Glutamatergic neuron (in vitro differentiated cells): ENCODE measurements around the gene ZNF831. TPM values are rescaled to one million over a fixed set of nuclear protein-coding genes. Genes with fewer than 3 reads are reported as not detected.

ENCODE experiments used
- DNase-seq: peaks from one replicate; pipeline ENCODE4 v3.0.0; 2022
- H3K27ac Mint-ChIP-seq: one replicate; pipeline ENCODE4 v1.8.0; 2020; ENCODE audit warnings: mild to moderate bottlenecking, mixed read lengths, inconsistent platforms; ENCODE audit not compliant: unreplicated experiment
- H3K27me3 Mint-ChIP-seq: one replicate; pipeline ENCODE4 v1.8.0; 2020; ENCODE audit warnings: mild to moderate bottlenecking, moderate library complexity, mixed read lengths, inconsistent platforms; ENCODE audit not compliant: unreplicated experiment
- H3K36me3 Mint-ChIP-seq: one replicate; pipeline ENCODE4 v1.8.0; 2020; ENCODE audit warnings: mild to moderate bottlenecking, mixed read lengths, inconsistent platforms; ENCODE audit not compliant: unreplicated experiment
- H3K4me1 Mint-ChIP-seq: one replicate; pipeline ENCODE4 v1.8.0; 2020; ENCODE audit warnings: mild to moderate bottlenecking, low read depth, mixed read lengths, inconsistent platforms; ENCODE audit not compliant: unreplicated experiment
- H3K4me3 Mint-ChIP-seq: one replicate; pipeline ENCODE4 v1.8.0; 2020; ENCODE audit warnings: mild to moderate bottlenecking, mixed read lengths, inconsistent platforms; ENCODE audit not compliant: unreplicated experiment
- H3K9me3 Mint-ChIP-seq: one replicate; pipeline ENCODE4 v1.8.0; 2020; ENCODE audit warnings: mild to moderate bottlenecking, moderate library complexity, mixed read lengths, inconsistent platforms; ENCODE audit not compliant: unreplicated experiment
- total RNA-seq: library from RNA; stranded (reverse); fragmentation: NEBNext Ultra II Directional; extraction: Animal tissue kit (Norgen Biotek cat#: 25700); gene quantifications from one replicate; pipeline ENCODE4 v1.2.1, GENCODE V29; 2021; ENCODE audit not compliant: unreplicated experiment
- TF ChIP-seq, protein P1 (sequence below): fragments of 200-600 bp; sonication (generic); IDR thresholded peaks from one replicate; pipeline ENCODE4 v1.5.0; 2021; ENCODE audit not compliant: partially characterized antibody, unreplicated experiment

ZNF831 gene
- total RNA-seq, 1 donor from 2014 or later, result not detected

GRCh38 chr20:59139998-59140397, 23.6 kb upstream of the ZNF831 start:
- peaks cover 9% of the 10 kb centered on the region for H3K36me3 Mint-ChIP-seq
- TF ChIP-seq, protein P1, sequence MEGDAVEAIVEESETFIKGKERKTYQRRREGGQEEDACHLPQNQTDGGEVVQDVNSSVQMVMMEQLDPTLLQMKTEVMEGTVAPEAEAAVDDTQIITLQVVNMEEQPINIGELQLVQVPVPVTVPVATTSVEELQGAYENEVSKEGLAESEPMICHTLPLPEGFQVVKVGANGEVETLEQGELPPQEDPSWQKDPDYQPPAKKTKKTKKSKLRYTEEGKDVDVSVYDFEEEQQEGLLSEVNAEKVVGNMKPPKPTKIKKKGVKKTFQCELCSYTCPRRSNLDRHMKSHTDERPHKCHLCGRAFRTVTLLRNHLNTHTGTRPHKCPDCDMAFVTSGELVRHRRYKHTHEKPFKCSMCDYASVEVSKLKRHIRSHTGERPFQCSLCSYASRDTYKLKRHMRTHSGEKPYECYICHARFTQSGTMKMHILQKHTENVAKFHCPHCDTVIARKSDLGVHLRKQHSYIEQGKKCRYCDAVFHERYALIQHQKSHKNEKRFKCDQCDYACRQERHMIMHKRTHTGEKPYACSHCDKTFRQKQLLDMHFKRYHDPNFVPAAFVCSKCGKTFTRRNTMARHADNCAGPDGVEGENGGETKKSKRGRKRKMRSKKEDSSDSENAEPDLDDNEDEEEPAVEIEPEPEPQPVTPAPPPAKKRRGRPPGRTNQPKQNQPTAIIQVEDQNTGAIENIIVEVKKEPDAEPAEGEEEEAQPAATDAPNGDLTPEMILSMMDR, result no peak
- peaks cover 1% of the 10 kb centered on the region for H3K9me3 Mint-ChIP-seq
- H3K27ac Mint-ChIP-seq, result no peak overlapping the region
- no peak for DNase-seq
- H3K4me3 Mint-ChIP-seq, result no peak overlapping the region
- no peaks in the 10 kb centered on the region for H3K4me1 Mint-ChIP-seq
- H3K27me3 Mint-ChIP-seq, result peaks cover 5% of the 10 kb centered on the region

GRCh38 chr20:59141818-59142581, 21.6 kb upstream of the ZNF831 start:
- peaks cover 17% of the 10 kb centered on the region for H3K36me3 Mint-ChIP-seq
- peaks cover 7% of the 10 kb centered on the region for H3K27me3 Mint-ChIP-seq
- H3K27ac Mint-ChIP-seq, result no peak overlapping the region
- H3K4me3 Mint-ChIP-seq, result no peak overlapping the region
- peaks cover 3% of the 10 kb centered on the region for H3K4me1 Mint-ChIP-seq
- TF ChIP-seq, protein P1, result no peak
- H3K9me3 Mint-ChIP-seq, result peaks cover 2% of the 10 kb centered on the region
- no peak for DNase-seq

DNA sequence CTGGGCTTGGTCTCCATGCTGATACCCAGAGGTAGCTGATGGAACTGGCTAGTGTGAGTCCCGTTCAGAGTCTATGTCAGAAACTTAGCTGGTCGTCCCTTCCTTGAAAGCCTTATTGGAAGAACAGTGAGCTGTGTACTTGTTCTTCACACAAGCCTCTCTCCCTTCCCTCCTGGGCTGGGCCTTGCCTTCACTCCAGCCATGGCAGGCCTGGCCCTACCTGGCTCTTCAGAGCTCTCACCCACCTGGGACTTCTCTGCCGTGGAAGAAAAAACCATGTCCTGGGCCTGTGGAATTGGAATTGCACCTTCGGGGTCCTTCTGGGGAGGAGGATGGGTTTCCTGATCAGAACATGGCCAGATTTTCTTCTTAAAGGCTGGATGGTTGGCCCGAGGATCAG, 20.3 kb upstream of the ZNF831 start:
- TF ChIP-seq, protein P1, result no peak
- Mint-ChIP-seq H3K9me3 (peaks cover 2% of the 10 kb centered on the region), H3K4me1 (peaks cover 7% of the 10 kb centered on the region), H3K36me3 (peaks cover 17% of the 10 kb centered on the region), H3K27ac (no peak overlapping the region), H3K4me3 (no peak overlapping the region), H3K27me3 (peaks cover 8% of the 10 kb centered on the region)
- DNase-seq, result no peak

DNA sequence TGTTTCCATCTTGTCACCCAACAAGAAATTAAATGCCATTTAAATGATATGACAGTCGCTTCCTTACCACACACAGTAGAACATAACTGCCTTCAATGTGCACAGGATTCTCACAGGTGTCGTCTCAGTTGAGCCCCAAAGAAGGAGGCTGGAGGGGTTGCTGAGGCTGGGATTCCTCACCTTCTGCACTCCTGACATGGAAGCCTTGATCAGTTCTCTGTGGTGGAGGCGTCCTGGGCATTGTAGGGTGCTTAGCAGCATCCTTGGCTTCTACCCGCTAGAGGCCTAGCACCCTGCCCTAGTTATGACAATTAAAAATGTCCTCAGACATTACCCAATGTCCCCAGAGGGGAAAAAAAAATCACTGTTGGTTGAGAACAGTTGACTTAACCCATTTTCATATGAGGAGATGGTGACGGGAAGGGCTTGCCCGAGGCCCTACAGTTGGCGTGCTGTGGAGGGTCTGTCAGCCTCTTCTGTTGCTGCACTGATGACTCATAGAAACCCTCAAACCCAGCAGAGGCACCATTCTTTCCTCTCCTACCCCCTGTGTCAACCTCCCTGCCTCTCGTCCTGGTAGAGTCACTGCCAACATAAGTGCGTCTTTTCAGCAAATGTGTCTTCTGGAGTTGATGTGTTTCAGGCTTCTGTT, 19.3 kb upstream of the ZNF831 start:
- peaks cover 17% of the 10 kb centered on the region for H3K36me3 Mint-ChIP-seq
- no peak overlapping the region for H3K27ac Mint-ChIP-seq
- peaks cover 8% of the 10 kb centered on the region for H3K27me3 Mint-ChIP-seq
- H3K4me1 Mint-ChIP-seq, result peaks cover 7% of the 10 kb centered on the region
- DNase-seq, result no peak
- H3K9me3 Mint-ChIP-seq, result peaks cover 2% of the 10 kb centered on the region
- H3K4me3 Mint-ChIP-seq, result no peak overlapping the region
- TF ChIP-seq, protein P1, result no peak

GRCh38 chr20:59144831-59145196, 18.8 kb upstream of the ZNF831 start:
- TF ChIP-seq, protein P1, result no peak
- Mint-ChIP-seq H3K9me3 (peaks cover 2% of the 10 kb centered on the region), H3K27me3 (peaks cover 8% of the 10 kb centered on the region), H3K27ac (no peak overlapping the region), H3K36me3 (peaks cover 17% of the 10 kb centered on the region), H3K4me3 (no peak overlapping the region), H3K4me1 (peaks cover 7% of the 10 kb centered on the region)
- DNase-seq, result no peak
